Endothelial cell of umbilical vein (primary cell): ENCODE data around the gene SIPA1L3. TPM values are rescaled to one million over a fixed set of nuclear protein-coding genes. Genes with fewer than 3 reads are reported as not detected.

ENCODE experiments used
- BruUV-seq: library from RNA; stranded (reverse); fragments of 400-500 nt; replicated peaks from 2 replicates; lab custom pipeline; 2021; lab: Mats Ljungman, UMichigan
- CTCF ChIA-PET: fragments of 300-600, 350-600 bp; sonication (Branson Sonifier 250); formaldehyde crosslinking; loops from one replicate; lab custom pipeline; 2021; ENCODE audit warnings: antibody characterized with exemption, inconsistent platforms; lab: Charles Lee
- POLR2A ChIA-PET: fragments of 300-600, 350-600 bp; sonication (Branson Sonifier 250); formaldehyde crosslinking; loops from one replicate; lab custom pipeline; 2021; ENCODE audit warnings: antibody characterized with exemption, inconsistent platforms; lab: Charles Lee
- DNase-seq: peaks from one replicate; pipeline ENCODE4 v3.0.0-alpha.2; 2011; ENCODE audit warnings: low read depth, low spot score
- FAIRE-seq: peaks from 2 replicates; lab custom pipeline; 2011; peaks lifted over from hg19 to GRCh38; lab: Jason Lieb, UNC
- H2AFZ ChIP-seq: 2 replicates; pipeline ENCODE4 v1.6.0; 2012; ENCODE audit warnings: low read depth, low read length, control low read depth, inconsistent platforms
- H3K27ac ChIP-seq: 2 replicates; pipeline ENCODE4 v1.5.1; 2011; ENCODE audit warnings: low read depth, mild to moderate bottlenecking, control low read depth, low read length, moderate library complexity; ENCODE audit not compliant: insufficient read depth
- H3K27me3 ChIP-seq, 2 experiments: 2 replicates each; pipeline versions ENCODE4 v1.6.0 to v1.6.1; 2011; ENCODE audit warnings: low read length in 2 of 2, mixed read lengths in 1 of 2; ENCODE audit not compliant: control insufficient read depth in 2 of 2, insufficient read depth in 2 of 2
- H3K36me3 ChIP-seq, 2 experiments: 2 replicates in 1 of 2; 3 replicates in 1 of 2; pipeline ENCODE4 v1.5.1; 2011; ENCODE audit warnings: low read length in 2 of 2, mild to moderate bottlenecking in 1 of 2, moderate library complexity in 1 of 2; ENCODE audit not compliant: control insufficient read depth in 2 of 2, insufficient read depth in 2 of 2; ENCODE audit errors: extremely low read depth in 1 of 2
- H3K4me1 ChIP-seq: 3 replicates; pipeline ENCODE4 v1.5.1; 2011; ENCODE audit warnings: mild to moderate bottlenecking, low read length; ENCODE audit not compliant: control insufficient read depth, insufficient read depth; ENCODE audit errors: extremely low read depth
- H3K4me2 ChIP-seq: 2 replicates; pipeline ENCODE4 v1.6.1; 2011; ENCODE audit warnings: low read length, control low read depth, mixed read lengths; ENCODE audit not compliant: insufficient read depth
- H3K4me3 ChIP-seq, 3 experiments: fragments of 200-600 bp in 1 of 3; sonication (generic), shearing (Covaris generic) in 1 of 3; replicated peaks in 1 of 3; 2 replicates each; pipeline ENCODE4 v1.5.1; 2011 to 2016; ENCODE audit warnings: control low read depth in 3 of 3, low read length in 3 of 3, mild to moderate bottlenecking in 2 of 3, inconsistent platforms in 1 of 3, low read depth in 1 of 3, moderate library complexity in 1 of 3; ENCODE audit not compliant: insufficient read depth in 1 of 3
- H3K79me2 ChIP-seq: 2 replicates; pipeline ENCODE4 v1.6.0; 2012; ENCODE audit warnings: low read length, inconsistent platforms; ENCODE audit not compliant: control insufficient read depth, insufficient read depth
- H3K9ac ChIP-seq: replicated peaks from 2 replicates; pipeline ENCODE3; 2011; ENCODE audit warnings: low read length, control low read depth; ENCODE audit not compliant: insufficient read depth; ENCODE audit errors: extremely low read depth
- H3K9me1 ChIP-seq: replicated peaks from 3 replicates; pipeline ENCODE4 v1.6.0; 2011; ENCODE audit warnings: mild to moderate bottlenecking, low read length; ENCODE audit not compliant: control insufficient read depth, insufficient read depth; ENCODE audit errors: extremely low read depth
- H3K9me3 ChIP-seq: replicated peaks from 2 replicates; pipeline ENCODE4 v1.5.1; 2012; ENCODE audit warnings: low read length, inconsistent platforms; ENCODE audit not compliant: control insufficient read depth, insufficient read depth
- H4K20me1 ChIP-seq: replicated peaks from 2 replicates; pipeline ENCODE3; 2011; ENCODE audit warnings: mild to moderate bottlenecking, low read length; ENCODE audit not compliant: control insufficient read depth, insufficient read depth; ENCODE audit errors: extremely low read depth
- EZH2 ChIP-seq: IDR thresholded peaks from 2 replicates; pipeline ENCODE4 v1.6.1; 2012; ENCODE audit warnings: borderline replicate concordance, low read depth, mild to moderate bottlenecking, moderate library complexity, low read length, inconsistent platforms; ENCODE audit not compliant: severe bottlenecking
- FOS ChIP-seq: IDR thresholded peaks from 2 replicates; pipeline ENCODE4 v1.6.1; 2011; ENCODE audit warnings: mild to moderate bottlenecking, low read length, moderate library complexity, borderline replicate concordance; ENCODE audit not compliant: insufficient read depth
- GATA2 ChIP-seq: IDR thresholded peaks from 2 replicates; pipeline ENCODE4 v1.7.0; 2011; ENCODE audit warnings: low read depth, mild to moderate bottlenecking, moderate library complexity, mixed read lengths, low read length; ENCODE audit not compliant: insufficient read length, insufficient read depth
- JUN ChIP-seq: IDR thresholded peaks from 2 replicates; pipeline ENCODE4 v1.6.1; 2011; ENCODE audit warnings: borderline replicate concordance, low read depth; ENCODE audit not compliant: insufficient read length, insufficient read depth
- MYC ChIP-seq: IDR thresholded peaks from one replicate; pipeline ENCODE4 v1.6.1; 2011; ENCODE audit warnings: mild to moderate bottlenecking, low read depth, low read length
- POLR2A ChIP-seq: IDR thresholded peaks from 2 replicates; pipeline ENCODE4 v1.6.1; 2012; ENCODE audit warnings: low read depth, mild to moderate bottlenecking, control low read depth, low read length
- POLR2AphosphoS5 ChIP-seq: IDR thresholded peaks from 2 replicates; pipeline ENCODE4 v1.6.1; 2012; ENCODE audit warnings: low read depth, mild to moderate bottlenecking, control low read depth, low read length, moderate library complexity; ENCODE audit not compliant: insufficient read depth
- dilution Hi-C: fragments of 300-500 bp; cut with MboI; formaldehyde crosslinking; loops from one replicate; pipeline ENCODE4 v1.15.0; 2019; ENCODE audit warnings: low sequenced_read_pairs; ENCODE audit not compliant: extremely low pct_ligation_motif_present
- intact Hi-C: fragments of 100-400 bp; cut with micrococcal nuclease; formaldehyde crosslinking; loops from one replicate; pipeline ENCODE4 v1.10.0; 2022
- polyA plus RNA-seq, 4 experiments: library from polyadenylated mRNA; depleted of rRNA in 3 of 4; stranded (reverse) in 3 of 4; unstranded in 1 of 4; fragments of >200 nt; gene quantifications; 2 replicates each; pipeline versions ENCODE4 v1.2.1 to v1.2.3, GENCODE V29; 2011 to 2012; ENCODE audit warnings: missing spikeins in 1 of 4
- total RNA-seq: library from RNA; stranded (reverse); gene quantifications from 2 replicates; pipeline ENCODE4 v1.2.3, GENCODE V29; 2021
- TF ChIP-seq, protein P1 (sequence below): IDR thresholded peaks from 2 replicates; pipeline ENCODE4 v1.6.1; 2011; ENCODE audit not compliant: insufficient read depth, insufficient read length
- TF ChIP-seq, protein P2 (sequence below), 2 donors: IDR thresholded peaks; 1 replicate in 1 of 2; 2 replicates in 1 of 2; pipeline ENCODE4 v1.5.1; 2011; ENCODE audit warnings: low read length in 2 of 2, mild to moderate bottlenecking in 2 of 2, moderate library complexity in 2 of 2, control low read depth in 1 of 2, inconsistent platforms in 1 of 2, low read depth in 1 of 2; ENCODE audit not compliant: insufficient read depth in 1 of 2; ENCODE audit errors: extremely low read depth in 1 of 2

The SIPA1L3 gene
- total and polyA plus RNA-seq, 2 donors (not counting 3 experiments of a cell fraction or from before 2014, with no cell fraction given), result 14.2 to 47.2 TPM

DNA sequence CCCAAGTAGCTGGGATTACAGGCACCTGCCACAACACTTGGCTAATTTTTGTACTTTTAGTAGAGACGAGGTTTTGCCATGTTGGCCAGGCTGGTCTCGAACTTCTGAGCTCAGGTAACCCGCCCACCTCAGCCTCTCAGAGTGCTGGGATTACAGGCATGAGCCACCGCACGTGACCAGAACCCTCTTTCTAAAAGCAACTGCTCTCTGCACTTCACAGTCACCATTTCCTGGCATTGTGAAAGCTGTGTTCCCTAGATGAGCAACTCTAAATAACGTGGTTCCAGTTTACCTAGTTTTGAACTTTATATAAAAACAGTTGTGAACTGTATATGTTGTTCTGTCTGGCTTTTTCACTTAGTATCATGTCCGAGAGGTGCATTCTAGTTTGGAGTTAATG lies 152.9 kb downstream of the SIPA1L3 start:
- Histone ChIP-seq H3K27ac (peak overlapping the region; percentile 79), H3K79me2 (peaks cover 6% of the 10 kb centered on the region), H3K36me3 (no peaks in the 10 kb centered on the region), H3K9me1 (no peaks in the 10 kb centered on the region), H3K4me2 (peak overlapping the region; percentile 48), H2AFZ (no peak overlapping the region), H3K4me1 (peaks cover 29% of the 10 kb centered on the region), H3K4me3 (no peak overlapping the region), H3K9me3 (no peaks in the 10 kb centered on the region), H3K9ac (peak overlapping the region; percentile 39), H4K20me1 (no peaks in the 10 kb centered on the region), H3K27me3 (no peaks in the 10 kb centered on the region)
- DNase-seq (peak; percentile 85), FAIRE-seq (peak; percentile 90)
- BruUV-seq, result no TSS peak
- ChIA-PET POLR2A (interaction anchor here (0.7 to 1.1 kb wide), 2 partner anchors 57 to 154 kb away, joined by 6 to 7 read pairs; partner anchors contain the start of gene WDR87), CTCF (interaction anchor here (0.8 to 4.5 kb wide), 9 partner anchors 10 to 158 kb away, joined by 3 to 26 read pairs (median 3); no protein-coding TSS in a partner anchor)
- intact Hi-C loops, result loop anchor here (1.0 kb wide), 1 partner anchor 20 kb away; no protein-coding TSS in a partner anchor
- dilution Hi-C loops, result no loop called here
- TF ChIP-seq, protein P1, sequence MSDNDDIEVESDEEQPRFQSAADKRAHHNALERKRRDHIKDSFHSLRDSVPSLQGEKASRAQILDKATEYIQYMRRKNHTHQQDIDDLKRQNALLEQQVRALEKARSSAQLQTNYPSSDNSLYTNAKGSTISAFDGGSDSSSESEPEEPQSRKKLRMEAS, result peak; percentile 83
- TF ChIP-seq POLR2A (no peak), MYC (no peak), JUN (peak; percentile 19), POLR2AphosphoS5 (no peak), GATA2 (no peak), EZH2 (no peak), FOS (peak; percentile 37)
- TF ChIP-seq, protein P2, sequence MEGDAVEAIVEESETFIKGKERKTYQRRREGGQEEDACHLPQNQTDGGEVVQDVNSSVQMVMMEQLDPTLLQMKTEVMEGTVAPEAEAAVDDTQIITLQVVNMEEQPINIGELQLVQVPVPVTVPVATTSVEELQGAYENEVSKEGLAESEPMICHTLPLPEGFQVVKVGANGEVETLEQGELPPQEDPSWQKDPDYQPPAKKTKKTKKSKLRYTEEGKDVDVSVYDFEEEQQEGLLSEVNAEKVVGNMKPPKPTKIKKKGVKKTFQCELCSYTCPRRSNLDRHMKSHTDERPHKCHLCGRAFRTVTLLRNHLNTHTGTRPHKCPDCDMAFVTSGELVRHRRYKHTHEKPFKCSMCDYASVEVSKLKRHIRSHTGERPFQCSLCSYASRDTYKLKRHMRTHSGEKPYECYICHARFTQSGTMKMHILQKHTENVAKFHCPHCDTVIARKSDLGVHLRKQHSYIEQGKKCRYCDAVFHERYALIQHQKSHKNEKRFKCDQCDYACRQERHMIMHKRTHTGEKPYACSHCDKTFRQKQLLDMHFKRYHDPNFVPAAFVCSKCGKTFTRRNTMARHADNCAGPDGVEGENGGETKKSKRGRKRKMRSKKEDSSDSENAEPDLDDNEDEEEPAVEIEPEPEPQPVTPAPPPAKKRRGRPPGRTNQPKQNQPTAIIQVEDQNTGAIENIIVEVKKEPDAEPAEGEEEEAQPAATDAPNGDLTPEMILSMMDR (IDR thresholded peaks at IDR 0.05; ENCODE audit: extremely low read depth in 1 of 2, insufficient read depth in 1 of 2, low read depth in 1 of 2, low read length in 2 of 2), result no peak
